GM19351 (cell line): ENCODE data around the gene HOMEZ.

ENCODE experiments used
- ATAC-seq: cut with Tn5 transposase; IDR thresholded peaks from one replicate; pipeline ENCODE4 v1.9.1; 2021; ENCODE audit warnings: mild to moderate bottlenecking, moderate library complexity; ENCODE audit not compliant: unreplicated experiment

HOMEZ gene

DNA sequence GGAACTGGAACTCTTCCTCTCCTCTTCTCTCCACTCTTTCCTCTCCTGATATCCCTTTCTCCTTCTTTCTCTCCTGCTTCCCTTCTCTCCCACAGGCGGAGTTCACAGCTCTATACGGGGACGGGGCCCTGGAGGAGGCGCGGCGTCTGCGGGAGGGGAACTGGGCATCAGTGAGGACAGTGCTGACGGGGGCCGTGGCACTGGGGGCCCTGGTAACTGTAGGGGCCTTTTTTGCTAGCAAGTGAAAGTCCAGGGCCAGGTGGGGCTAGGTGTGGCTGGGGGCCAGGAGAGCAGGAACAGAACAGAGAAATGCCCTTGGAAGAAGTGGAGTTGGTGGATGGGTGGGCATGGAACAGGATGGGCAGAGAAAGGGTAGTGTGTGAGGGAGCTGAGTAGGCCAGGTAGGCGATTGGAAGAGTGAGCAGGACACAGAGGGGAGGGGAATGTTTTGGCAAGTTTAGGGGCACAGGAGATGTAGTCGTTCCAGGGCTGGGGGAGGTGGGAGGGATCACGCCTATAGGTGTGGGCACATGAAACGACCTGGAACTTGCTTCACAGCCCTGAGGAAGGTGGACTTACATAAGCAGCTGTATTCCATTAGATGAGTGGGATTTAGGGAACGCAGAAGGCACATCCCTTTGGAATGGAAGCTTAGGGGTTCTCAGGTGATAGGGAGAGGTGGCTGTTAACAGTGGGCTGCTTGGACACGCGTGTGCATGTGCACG, 23.0 kb upstream of the HOMEZ start:
- no peak for ATAC-seq

DNA sequence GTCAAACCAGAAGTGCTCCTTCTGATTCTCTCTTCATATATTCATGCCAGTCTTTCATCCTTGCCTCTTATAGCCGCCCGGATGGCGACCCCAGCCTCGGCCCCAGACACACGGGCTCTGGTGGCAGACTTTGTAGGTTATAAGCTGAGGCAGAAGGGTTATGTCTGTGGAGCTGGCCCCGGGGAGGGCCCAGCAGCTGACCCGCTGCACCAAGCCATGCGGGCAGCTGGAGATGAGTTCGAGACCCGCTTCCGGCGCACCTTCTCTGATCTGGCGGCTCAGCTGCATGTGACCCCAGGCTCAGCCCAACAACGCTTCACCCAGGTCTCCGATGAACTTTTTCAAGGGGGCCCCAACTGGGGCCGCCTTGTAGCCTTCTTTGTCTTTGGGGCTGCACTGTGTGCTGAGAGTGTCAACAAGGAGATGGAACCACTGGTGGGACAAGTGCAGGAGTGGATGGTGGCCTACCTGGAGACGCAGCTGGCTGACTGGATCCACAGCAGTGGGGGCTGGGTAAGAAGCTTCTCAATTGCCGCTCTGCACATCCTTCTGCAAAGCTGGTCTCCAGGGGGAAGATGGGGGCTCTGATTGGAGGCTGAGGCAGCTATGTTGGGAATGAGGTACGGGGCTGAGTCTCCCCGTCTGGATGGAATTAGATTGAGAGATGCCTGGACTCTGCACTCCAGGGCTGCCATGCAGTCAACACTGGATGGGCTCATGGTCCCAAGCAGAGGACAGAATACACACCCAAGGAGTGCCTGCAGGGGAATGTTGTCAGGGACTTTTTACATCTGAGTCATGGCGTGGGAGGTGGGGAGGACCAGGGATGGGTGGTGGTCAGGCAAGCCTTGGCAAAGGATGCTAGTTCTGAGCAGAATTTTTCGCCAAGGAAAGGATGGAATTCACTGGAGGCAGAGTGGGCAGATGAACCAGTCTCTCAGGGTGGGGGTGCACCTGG, 22.0 kb upstream of the HOMEZ start:
- ATAC-seq = no peak

DNA sequence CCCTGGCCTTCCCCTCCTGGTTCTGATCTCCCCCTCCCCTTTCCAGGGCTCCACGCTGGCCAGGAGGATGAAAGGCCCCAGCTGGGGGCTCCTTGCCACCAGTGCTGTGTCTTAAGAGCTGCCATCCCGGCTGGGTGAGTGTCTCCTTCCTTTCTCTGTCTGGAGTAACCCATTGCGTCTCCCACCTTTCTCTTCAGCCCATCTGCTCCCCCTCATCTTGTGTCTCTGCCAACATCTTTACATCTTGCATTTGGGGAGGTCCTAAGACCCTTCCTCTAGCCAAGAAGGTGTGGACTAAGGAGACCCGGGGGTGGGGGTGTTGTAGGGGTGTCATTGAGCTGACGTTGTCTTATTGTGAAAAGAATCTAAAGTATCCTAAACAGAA, 21.2 kb upstream of the HOMEZ start:
- ATAC-seq = no peak

DNA sequence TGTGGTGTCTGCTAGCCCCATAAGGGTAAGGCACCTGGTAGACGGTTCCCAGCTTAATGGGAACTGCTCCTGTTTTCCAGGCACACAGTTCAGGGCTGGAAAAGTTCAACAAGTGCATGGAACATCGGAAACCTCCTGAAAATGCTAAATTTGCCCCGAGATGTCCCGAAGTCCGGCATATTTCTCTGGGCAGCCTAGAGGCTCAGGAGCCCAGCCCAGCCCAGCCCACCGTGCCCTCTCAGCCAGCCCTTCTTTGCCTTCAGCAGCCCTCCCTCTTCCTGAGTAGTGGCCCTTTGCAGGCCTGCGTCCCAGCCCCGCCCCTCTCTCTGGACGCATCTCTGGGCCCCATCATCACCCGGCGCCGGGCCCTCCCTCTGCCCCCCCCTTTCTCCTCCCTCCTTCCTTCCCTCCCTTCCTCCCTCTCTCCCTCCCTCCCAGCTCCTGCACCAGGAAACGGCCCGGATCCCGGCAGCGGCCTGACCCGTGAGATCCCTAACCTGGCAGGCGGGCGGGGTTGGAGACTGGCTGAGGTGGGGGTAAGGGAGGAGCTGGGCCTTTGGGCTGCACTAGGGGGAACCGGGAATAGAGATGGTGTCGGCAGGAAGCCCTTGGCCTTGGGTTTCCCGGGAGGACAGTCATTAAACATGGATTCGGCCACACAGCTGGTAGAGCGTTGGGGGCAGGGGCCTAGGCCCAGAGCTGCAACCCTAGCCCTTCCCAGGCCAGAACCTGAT, 20.6 kb upstream of the HOMEZ start, which contains the start of gene BCL2L2:
Gene BCL2L2, plus strand, starts transcription at position 422 of the 734 bp plus-strand sequence. CDS start 935 bp downstream, outside the sequence.
- ATAC-seq = no peak

DNA sequence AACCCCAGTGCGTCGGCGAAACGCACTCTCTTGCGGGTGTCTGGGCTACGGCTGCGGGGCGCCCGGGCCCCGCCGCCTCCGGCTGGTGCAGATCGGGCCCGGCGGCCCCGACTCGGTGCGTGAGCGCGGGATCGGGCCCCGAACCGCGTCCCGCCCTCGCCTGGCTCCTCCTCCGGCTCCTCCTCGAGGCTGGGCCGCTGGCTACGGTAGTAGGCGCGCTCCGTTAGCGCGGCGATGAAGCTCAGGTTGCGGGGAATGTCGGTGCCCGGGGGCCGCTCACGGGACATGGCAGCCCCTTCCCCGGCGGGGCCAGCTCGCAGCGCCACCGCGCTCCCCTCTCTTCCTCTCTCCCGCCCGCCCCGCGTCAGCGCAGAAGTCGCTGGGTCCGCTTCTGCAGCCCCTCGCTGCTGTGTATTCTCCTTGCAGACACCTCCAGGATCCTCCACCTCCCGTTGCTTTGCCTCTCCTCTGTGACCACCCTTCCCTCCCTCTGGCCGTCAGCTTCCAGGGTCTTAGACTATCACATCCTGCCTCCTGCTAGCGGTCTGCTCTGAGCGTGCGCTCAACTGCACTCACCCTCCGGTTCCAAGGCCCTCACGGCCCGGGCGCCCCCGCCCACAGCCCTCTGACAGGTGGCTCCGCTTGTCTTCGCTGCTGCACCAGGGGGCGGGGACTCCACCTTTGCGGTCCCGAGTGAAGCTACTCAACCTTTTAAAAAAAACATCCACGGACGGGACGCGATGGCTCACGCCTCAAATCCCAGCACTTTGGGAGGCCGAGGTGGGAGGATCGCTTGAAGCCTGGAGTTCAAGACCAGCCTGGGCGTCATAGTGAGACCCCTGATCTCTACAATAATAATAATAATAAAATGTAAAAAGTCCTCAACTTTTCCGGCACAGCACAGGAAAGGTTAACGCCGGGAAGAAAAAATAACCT, 16.6 kb upstream of the HOMEZ start, which contains the start of gene PPP1R3E:
Gene PPP1R3E, minus strand, starts transcription at position 570 of the 936 bp plus-strand sequence. Its CDS starts 283 bp downstream, at position 287.
- ATAC-seq = peak; percentile 40

DNA sequence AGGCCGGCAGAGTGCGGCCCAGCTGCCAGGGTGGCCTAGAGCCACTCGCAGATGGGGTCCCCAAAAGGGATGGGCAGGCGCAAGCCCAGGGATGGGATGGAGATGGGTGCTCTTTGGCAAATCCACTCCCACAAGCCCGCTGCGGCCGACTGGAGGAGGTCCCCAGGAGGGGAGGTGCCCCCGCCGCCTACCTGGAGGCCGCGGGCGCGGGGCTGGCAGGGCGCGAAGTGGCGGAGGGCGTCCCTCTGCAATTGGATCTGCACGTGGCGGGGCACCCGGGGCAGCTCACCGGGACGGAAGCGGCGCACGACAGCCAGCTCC, 16.0 kb upstream of the HOMEZ start:
- peak; percentile 9 for ATAC-seq

DNA sequence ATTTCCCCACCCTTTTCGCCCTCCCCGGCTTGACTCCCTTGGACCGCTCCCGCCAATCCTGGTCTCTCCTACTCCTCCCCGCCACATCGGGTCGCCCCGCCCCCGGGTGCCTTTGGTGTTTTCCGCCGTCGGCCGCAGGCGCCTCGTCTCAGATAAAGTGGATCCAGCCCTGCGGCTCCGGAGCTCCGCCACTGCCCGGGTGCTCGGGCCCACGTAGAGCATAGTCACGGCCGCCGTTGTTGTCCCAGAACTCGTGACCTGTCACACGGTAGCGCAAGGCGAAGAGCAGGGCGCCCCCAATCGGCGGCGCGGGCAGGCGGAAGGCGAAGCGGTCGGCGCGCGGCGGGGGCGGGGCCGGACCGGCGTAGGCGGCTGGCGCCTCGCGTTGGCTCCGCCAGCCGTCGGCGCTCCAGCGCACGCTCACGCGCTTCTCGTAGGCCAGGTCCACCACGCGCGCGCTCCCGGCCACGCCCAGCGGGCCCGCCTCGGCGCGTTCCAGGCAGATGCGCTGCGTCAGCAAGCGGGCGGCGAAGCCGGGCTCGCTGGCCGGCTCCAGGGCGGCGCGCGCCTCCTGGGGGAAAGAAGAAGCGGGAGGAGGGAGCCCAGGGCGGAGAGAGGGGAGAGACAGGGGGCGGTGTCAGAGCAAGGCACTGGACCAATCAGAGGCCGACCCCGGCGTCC, 15.5 kb upstream of the HOMEZ start:
- ATAC-seq = peak; percentile 74

DNA sequence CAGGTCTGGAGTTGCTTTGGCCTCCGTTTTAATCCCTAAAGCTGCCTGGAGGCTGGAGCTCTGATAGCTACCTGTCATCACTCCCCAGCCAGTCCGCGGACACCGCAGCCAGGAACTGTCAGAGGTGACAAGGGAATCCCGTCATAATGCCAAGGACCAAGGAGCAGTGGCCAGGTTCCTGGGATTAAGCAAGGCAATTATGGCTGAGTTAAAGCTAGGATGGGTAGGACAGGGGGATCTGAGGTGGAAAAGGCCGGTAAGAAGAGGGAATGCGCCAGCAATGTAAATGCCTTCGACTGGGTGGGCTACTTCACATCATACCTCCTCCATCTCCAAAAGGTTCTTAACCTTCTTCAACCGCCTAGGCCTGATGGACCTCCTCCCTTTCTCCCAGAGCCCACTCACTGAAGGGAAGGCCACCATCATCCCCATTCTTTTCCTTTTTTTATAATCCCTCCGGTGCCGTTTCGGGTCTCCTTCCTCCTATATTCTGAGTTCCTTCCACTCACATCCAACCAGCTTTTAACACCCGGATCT, 14.8 kb upstream of the HOMEZ start:
- no peak for ATAC-seq

DNA sequence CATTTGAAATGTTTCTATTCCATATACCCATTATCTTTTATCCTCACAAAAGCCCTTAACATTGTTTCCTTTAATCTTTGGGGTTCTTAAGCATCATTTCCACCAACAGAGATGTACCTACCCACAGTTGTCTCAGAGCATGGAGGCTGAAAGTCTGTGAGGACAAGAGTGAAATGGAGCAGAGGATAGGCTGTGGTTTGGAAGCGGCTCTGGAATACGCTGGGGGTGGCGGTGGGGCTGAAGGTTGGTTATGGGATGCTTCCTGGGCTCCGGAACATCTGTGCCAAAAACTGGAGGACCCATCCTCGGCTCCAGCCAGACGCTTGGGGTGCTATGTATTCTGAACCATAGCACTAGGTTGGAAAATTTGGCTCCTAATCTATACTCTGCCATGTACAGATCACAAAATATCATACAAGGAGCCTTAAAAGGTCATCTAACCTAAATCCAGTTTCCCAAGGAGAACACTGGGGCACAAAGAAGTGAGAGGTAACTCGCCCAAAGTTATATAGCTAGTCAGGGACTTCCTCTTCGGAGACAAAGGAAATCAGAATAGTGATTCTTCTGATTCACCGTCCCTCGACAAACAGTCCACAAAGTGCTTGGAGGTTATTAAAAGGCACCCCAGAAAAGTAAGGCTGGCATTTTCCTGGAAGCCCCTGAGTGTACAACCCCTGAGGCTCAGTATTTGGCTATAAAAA, 14.2 kb upstream of the HOMEZ start:
- no peak for ATAC-seq

DNA sequence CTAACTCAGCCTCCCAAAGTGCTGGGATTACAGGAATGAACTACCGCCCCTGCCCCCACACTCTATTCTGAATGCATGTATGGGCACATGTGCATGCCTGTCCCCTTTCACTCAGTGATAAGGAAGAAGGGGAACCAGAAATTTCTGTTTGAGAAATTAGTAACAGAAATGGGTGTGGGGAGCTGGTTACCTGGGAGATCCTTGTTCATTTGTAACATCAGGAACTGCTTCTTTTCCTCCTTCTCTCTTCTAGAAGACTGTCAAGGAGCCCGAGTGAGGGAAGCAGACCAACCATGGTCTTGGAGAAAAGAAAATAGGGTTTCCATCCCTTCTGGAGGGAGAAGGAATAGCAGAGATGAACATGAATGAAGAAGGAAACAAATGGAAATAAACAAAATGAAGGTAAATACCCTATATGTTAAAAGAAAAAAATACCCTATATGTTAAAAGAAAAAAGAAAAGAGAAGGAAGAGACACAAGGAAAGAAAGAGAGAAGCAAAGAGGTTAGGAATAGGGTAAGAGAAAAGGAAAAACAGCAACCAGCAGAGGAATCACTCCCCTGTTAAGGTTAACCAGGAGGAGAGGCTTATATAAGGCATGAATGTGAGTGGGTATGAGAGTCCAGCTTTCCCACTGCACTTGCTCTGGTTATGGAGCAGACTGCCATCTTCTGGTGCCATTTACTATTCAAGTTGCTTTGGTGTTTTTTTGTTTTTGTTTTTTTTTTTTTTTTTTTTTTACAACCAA, 13.5 kb upstream of the HOMEZ start:
- ATAC-seq = no peak

DNA sequence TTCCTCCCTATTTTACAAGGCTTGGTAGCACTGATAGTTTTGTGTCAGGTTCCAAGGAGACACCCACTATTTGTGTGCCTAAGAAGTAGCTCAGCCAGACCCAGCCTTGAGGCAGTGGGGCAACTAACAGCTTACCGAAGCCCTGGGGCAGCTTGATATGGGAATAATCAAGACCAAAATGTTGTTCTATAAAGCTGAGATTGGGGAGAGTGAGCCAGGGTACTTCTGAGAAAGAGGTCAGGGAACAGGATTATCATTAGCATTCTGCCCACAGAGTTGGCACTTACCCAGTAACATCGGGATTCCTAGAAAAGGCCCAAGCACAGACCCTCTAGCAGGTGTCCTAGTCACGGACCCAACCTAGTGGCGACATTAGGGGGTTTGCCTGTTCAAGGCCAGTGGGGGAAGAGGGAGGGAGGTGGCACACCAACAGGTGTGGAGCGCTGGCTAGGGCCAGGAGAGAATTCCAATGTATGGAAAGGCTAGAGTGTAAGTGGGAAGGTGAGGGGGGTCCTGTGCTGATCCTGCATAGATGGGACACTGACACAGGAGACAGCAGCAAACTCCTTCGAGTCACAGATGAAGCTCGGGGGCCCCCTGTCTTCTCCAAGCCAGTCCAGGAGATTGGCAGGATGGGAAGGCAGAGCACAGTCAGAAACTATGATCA, 11.8 kb upstream of the HOMEZ start:
- ATAC-seq = no peak

DNA sequence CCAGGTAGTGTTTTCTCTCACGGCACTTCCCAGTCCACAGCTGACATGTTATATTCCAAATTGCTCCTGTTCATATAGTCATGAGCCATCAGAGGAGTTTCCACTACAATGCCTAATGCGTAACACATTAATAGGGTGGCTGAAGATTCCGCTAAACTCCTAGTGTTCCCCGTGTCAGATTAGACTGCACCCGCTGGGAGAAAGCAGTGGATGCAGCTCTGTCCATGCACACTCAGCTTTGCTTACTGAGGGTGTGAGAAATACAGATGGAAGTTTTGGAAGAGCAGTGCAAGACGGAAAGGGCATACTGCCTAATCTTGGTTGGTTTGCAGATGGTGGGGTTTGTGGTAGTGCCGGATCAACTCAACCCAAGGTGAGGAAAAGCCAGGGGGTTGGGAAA, 11.2 kb upstream of the HOMEZ start:
- ATAC-seq = no peak

DNA sequence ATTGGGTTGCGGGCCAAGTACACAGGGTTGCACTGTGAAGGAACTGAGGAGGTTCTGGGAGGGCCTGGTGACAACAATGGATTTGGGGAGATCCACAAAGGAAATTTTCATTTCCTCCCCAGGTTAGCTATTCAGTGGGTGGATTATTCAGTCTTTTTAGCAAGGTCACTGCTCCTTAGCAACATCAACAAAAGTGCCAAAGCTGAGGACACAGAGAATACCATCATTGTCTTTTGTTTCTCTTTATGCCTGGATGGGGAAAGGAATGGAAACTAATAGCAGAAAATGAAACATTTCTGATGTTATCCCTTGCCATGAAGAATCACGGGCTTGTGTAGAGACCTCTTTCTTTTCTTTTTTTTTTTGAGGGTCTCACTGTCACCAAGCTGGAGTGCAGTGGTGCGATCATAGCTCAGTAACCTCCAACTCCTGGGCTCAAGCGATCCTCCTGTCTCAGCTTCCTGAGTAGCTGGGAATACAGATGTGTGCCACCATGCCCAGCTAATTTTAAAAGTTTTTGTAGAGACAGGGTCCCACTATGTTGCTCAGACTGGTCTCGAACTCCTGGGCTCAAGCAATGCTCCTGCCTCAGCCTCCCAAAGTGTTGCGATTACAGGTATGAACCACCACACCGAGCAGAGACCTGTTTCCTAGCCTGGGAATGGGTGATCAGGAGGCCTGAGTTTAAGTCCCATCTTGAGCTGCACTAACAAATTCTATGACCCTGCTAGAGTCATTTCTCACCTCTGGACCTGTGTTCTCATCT, 10.3 kb upstream of the HOMEZ start:
- ATAC-seq = no peak

DNA sequence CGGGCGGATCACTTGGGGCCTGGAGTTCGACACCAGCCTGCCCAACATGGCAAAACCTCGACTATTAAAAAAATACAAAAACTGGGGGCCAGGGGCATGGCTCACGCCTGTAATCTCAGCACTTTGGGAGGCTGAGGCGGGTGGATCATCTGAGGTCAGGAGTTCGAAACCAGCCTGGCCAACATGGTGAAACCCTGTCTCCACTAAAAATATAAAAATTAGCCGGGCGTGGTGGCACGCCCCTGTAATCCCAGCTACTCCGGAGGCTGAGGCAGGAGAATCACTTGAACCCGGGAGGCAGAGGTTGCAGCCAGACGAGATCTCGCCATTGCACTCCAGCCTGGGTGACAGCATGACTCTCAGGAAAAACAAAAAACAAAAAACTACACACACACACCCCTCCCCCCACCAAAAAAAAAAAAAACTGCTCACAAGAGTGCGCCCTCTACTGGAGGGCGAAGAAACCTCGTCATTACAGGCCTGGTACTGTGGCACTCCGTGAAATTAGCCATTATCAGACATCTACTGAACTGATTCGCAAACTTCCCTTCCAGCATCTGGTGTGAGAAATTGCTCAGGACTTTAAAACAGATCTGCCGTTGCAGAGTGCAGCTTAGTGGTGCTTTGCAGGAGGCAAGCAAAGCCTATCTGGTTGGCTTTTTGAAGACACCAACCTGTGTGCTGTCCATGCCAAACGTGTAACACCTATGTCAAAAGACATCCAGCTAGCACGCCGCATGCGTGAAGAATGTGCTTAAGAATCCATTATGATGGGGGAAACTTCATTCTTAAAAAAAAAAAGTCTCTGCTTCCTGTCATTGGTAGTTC, 9.0 kb upstream of the HOMEZ start:
- ATAC-seq = no peak

DNA sequence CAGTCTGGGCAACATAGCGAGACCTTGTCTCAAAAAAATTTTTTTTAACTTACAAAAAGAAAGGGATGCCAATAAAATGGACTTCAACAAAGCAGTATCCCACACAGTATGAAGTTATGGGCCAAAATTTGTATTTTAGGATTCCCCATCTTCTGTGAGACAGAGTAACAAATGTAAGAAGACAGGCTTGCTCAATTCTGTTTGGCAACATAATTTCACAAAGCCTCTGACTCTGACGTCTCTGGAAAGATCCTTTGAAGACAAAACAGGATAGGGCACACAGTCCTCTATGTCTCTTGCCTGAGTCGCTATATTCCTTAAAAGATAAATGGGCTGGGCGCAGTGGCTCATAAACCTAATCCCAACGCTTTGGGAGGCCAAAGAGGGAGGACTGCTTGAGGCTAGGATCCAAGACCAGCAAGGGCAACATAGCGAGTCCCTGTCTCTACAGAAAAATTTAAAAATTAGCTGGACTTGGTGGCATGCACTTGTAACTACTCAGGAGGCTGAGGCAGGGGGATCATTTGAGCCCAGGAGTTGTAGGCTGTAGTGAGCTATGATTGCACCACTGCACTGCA, 1.1 kb upstream of the HOMEZ start:
- no peak for ATAC-seq
